H9 (cell line): ENCODE results near the gene MRC2. TPM values are rescaled to one million over a fixed set of nuclear protein-coding genes. Genes with fewer than 3 reads are reported as not detected.

Source experiments
- DNase-seq: peaks from one replicate; pipeline ENCODE4 v3.0.0-alpha.2; 2017
- H2AFZ ChIP-seq: one replicate; pipeline ENCODE4 v1.6.1; 2013; ENCODE audit warnings: mild to moderate bottlenecking, low read length, control low read depth, moderate library complexity
- H2AK5ac ChIP-seq: 2 replicates; pipeline ENCODE4 v1.6.1; 2013; ENCODE audit warnings: low read length, control low read depth, mixed read lengths; ENCODE audit not compliant: insufficient read length
- H2BK120ac ChIP-seq: one replicate; pipeline ENCODE4 v1.6.1; 2013; ENCODE audit warnings: low read depth, mild to moderate bottlenecking, low read length, control low read depth, inconsistent platforms; ENCODE audit not compliant: poor library complexity, severe bottlenecking
- H2BK12ac ChIP-seq: 2 replicates; pipeline ENCODE4 v1.6.1; 2013; ENCODE audit warnings: low read length, control low read depth, mixed read lengths, low read depth; ENCODE audit not compliant: insufficient read length
- H2BK15ac ChIP-seq: 2 replicates; pipeline ENCODE4 v1.6.1; 2013; ENCODE audit warnings: low read depth, low read length, control low read depth
- H2BK20ac ChIP-seq: one replicate; pipeline ENCODE4 v1.6.1; 2013; ENCODE audit warnings: low read depth, mild to moderate bottlenecking, low read length, control low read depth, inconsistent platforms; ENCODE audit not compliant: poor library complexity, severe bottlenecking
- H2BK5ac ChIP-seq: 2 replicates; pipeline ENCODE4 v1.6.1; 2013; ENCODE audit warnings: low read length, control low read depth, mixed read lengths; ENCODE audit not compliant: insufficient read length
- H3K14ac ChIP-seq: 2 replicates; pipeline ENCODE4 v1.6.1; 2013; ENCODE audit warnings: low read length, control low read depth; ENCODE audit not compliant: insufficient read depth
- H3K18ac ChIP-seq: 2 replicates; pipeline ENCODE4 v1.6.1; 2013; ENCODE audit warnings: low read depth, mild to moderate bottlenecking, mixed read lengths, low read length, control low read depth; ENCODE audit not compliant: insufficient read length
- H3K23ac ChIP-seq: 2 replicates; pipeline ENCODE4 v1.6.1; 2013; ENCODE audit warnings: low read length, control low read depth, mixed read lengths, low read depth; ENCODE audit not compliant: insufficient read length
- H3K23me2 ChIP-seq: 2 replicates; pipeline ENCODE4 v1.6.1; 2013; ENCODE audit warnings: low read depth, mild to moderate bottlenecking, mixed read lengths, low read length, control low read depth; ENCODE audit not compliant: insufficient read length, poor library complexity, severe bottlenecking
- H3K27ac ChIP-seq: 2 replicates; pipeline ENCODE4 v1.5.1; 2013; ENCODE audit warnings: low read length, control low read depth, mixed read lengths, low read depth; ENCODE audit not compliant: insufficient read length
- H3K27me3 ChIP-seq: 2 replicates; pipeline ENCODE4 v1.6.1; 2013; ENCODE audit warnings: low read length, control low read depth, inconsistent platforms; ENCODE audit not compliant: insufficient read depth
- H3K4ac ChIP-seq: 2 replicates; pipeline ENCODE4 v1.6.1; 2013; ENCODE audit warnings: low read depth, mild to moderate bottlenecking, control low read depth, inconsistent platforms, low read length, moderate library complexity
- H3K4me1 ChIP-seq: 2 replicates; pipeline ENCODE4 v1.6.1; 2013; ENCODE audit warnings: low read length, control low read depth, inconsistent platforms; ENCODE audit not compliant: insufficient read depth
- H3K4me2 ChIP-seq: 2 replicates; pipeline ENCODE4 v1.6.1; 2013; ENCODE audit warnings: low read length, control low read depth, mixed read lengths; ENCODE audit not compliant: insufficient read length, insufficient read depth
- H3K56ac ChIP-seq: 2 replicates; pipeline ENCODE4 v1.6.1; 2013; ENCODE audit warnings: low read depth, mild to moderate bottlenecking, mixed read lengths, low read length, control low read depth; ENCODE audit not compliant: insufficient read length
- H3K79me1 ChIP-seq: 2 replicates; pipeline ENCODE4 v1.6.1; 2013; ENCODE audit warnings: low read depth, mild to moderate bottlenecking, moderate library complexity, low read length, control low read depth, inconsistent platforms; ENCODE audit not compliant: insufficient read depth, poor library complexity, severe bottlenecking
- H3K79me2 ChIP-seq: 2 replicates; pipeline ENCODE4 v1.6.1; 2013; ENCODE audit warnings: low read length, control low read depth, inconsistent platforms; ENCODE audit not compliant: insufficient read depth
- H3K9ac ChIP-seq: 2 replicates; pipeline ENCODE4 v1.6.1; 2013; ENCODE audit warnings: low read length, control low read depth, mixed read lengths; ENCODE audit not compliant: insufficient read length; ENCODE audit errors: extremely low read depth
- H3K9me3 ChIP-seq: one replicate; pipeline ENCODE4 v1.6.1; 2013; ENCODE audit warnings: low read depth, low read length, inconsistent platforms; ENCODE audit not compliant: control insufficient read depth
- H3T11ph ChIP-seq: one replicate; pipeline ENCODE4 v1.6.1; 2013; ENCODE audit warnings: mild to moderate bottlenecking, low read length, control low read depth, inconsistent platforms
- H4K20me1 ChIP-seq: one replicate; pipeline ENCODE4 v1.6.1; 2013; ENCODE audit not compliant: control insufficient read depth, insufficient read length, insufficient read depth
- H4K5ac ChIP-seq: 2 replicates; pipeline ENCODE4 v1.6.1; 2013; ENCODE audit warnings: low read depth, mild to moderate bottlenecking, mixed read lengths, low read length, control low read depth; ENCODE audit not compliant: insufficient read length
- H4K8ac ChIP-seq: replicated peaks from 2 replicates; pipeline ENCODE4 v1.6.1; 2013; ENCODE audit warnings: low read length, control low read depth, mixed read lengths, low read depth; ENCODE audit not compliant: insufficient read length
- H4K91ac ChIP-seq: 2 replicates; pipeline ENCODE4 v1.6.1; 2013; ENCODE audit warnings: low read depth, mild to moderate bottlenecking, moderate library complexity, mixed read lengths, low read length, control low read depth; ENCODE audit not compliant: insufficient read length
- H3K27ac Mint-ChIP-seq, 3 experiments: 2 replicates in 2 of 3; 3 replicates in 1 of 3; pipeline ENCODE4 v1.8.0; 2020 to 2021; ENCODE audit warnings: mixed read lengths in 3 of 3, mild to moderate bottlenecking in 1 of 3, moderate library complexity in 1 of 3
- H3K27me3 Mint-ChIP-seq: 2 replicates; pipeline ENCODE4 v1.8.0; 2021; ENCODE audit warnings: low read depth, mild to moderate bottlenecking, moderate library complexity, mixed read lengths
- H3K36me3 Mint-ChIP-seq, 3 experiments: 2 replicates in 2 of 3; 3 replicates in 1 of 3; pipeline ENCODE4 v1.8.0; 2020 to 2021; ENCODE audit warnings: low read depth in 3 of 3, mixed read lengths in 3 of 3; ENCODE audit not compliant: insufficient read depth in 1 of 3
- H3K4me1 Mint-ChIP-seq, 2 experiments: 2 replicates each; pipeline ENCODE4 v1.8.0; 2020; ENCODE audit warnings: mixed read lengths in 2 of 2
- H3K4me3 Mint-ChIP-seq, 2 experiments: 2 replicates in 1 of 2; 3 replicates in 1 of 2; pipeline ENCODE4 v1.8.0; 2020 to 2021; ENCODE audit warnings: mild to moderate bottlenecking in 2 of 2, mixed read lengths in 2 of 2, moderate library complexity in 1 of 2
- H3K9me3 Mint-ChIP-seq, 2 experiments: 2 replicates in 1 of 2; 3 replicates in 1 of 2; pipeline ENCODE4 v1.8.0; 2020; ENCODE audit warnings: mild to moderate bottlenecking in 2 of 2, mixed read lengths in 2 of 2, moderate library complexity in 1 of 2
- WGBS: extraction: QIAGEN DNeasy Blood & Tissue Kit; methylation state at CpG from one replicate; pipeline ENCODE4 v1.1.7; 2013; ENCODE audit warnings: missing lambda C conversion rate, low lambda C conversion rate, mixed read lengths; ENCODE audit not compliant: insufficient read length; ENCODE audit errors: extremely low coverage; 5-methylcytosine and 5-hydroxymethylcytosine counted together
- total RNA-seq: library from RNA; stranded (reverse); gene quantifications from 2 replicates; pipeline ENCODE4 v1.2.1, GENCODE V29; 2021
- TF ChIP-seq, protein P1 (sequence below): fragments of 200-600 bp; sonication (generic); conservative IDR thresholded peaks from 3 replicates; pipeline ENCODE4 v1.8.0; 2021; ENCODE audit warnings: antibody characterized with exemption, mild to moderate bottlenecking

MRC2 gene
- total RNA-seq, 1 experiment from 2014 or later: 18.7 TPM

DNA sequence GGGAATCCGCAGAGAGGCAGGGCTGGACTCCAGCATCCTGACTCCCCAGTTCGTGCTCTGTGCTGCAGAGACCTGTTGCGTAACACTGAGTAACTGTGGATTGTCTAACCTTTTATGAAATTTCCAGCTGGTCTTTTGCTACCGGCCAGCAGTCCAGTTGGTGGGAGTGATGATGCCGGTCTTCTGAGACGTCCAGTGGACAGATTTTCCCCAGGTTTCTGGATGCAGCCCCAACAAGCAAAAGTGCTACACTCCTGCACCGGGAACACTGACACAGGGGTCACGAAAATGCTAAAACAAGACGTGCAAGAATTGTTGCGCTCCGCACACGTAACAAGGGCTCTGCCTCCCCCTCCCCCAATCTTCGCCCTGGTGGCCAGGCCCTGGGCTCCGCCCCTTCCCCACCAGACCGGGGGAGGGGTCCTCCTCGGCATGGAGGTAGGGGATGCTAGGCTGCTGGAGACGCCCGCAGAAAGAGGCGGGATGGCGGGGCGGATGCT lies 701 bp upstream of the MRC2 start:
- no peak overlapping the region; a peak in 2 of 7 replicates for H3K27ac Mint-ChIP-seq
- no peak overlapping the region for H3K56ac ChIP-seq
- peak; percentile 92 for DNase-seq
- H3K27me3 Mint-ChIP-seq: peaks cover 22% of the 10 kb centered on the region
- no peak overlapping the region for H2BK15ac ChIP-seq
- H2BK20ac ChIP-seq: no peak overlapping the region
- H2BK12ac ChIP-seq: no peak overlapping the region
- H3K27ac ChIP-seq: no peak overlapping the region
- H3K27me3 ChIP-seq: no peaks in the 10 kb centered on the region
- H2AFZ ChIP-seq: no peak overlapping the region
- no peaks in the 10 kb centered on the region for H3K79me1 ChIP-seq
- H3K36me3 Mint-ChIP-seq: peaks cover 0 to 13% (median 5%) of the 10 kb centered on the region in 3 experiments; a peak in 4 of 7 replicates
- no CpG with 5 or more reads among the region's 21 CpGs for WGBS
- H3K18ac ChIP-seq: peak overlapping the region; percentile 33
- H4K8ac ChIP-seq: no peak overlapping the region
- no peak overlapping the region for H3T11ph ChIP-seq
- H4K5ac ChIP-seq: no peak overlapping the region
- peak overlapping the region; percentile 79; the same call in 1 of the 2 replicates for H3K14ac ChIP-seq
- no peak overlapping the region for H2AK5ac ChIP-seq
- H3K23me2 ChIP-seq: peaks cover 16% of the 10 kb centered on the region
- H3K4me1 ChIP-seq: peaks cover 9% of the 10 kb centered on the region; the same call in 1 of the 2 replicates
- H3K4ac ChIP-seq: no peak overlapping the region
- TF ChIP-seq, protein P1, sequence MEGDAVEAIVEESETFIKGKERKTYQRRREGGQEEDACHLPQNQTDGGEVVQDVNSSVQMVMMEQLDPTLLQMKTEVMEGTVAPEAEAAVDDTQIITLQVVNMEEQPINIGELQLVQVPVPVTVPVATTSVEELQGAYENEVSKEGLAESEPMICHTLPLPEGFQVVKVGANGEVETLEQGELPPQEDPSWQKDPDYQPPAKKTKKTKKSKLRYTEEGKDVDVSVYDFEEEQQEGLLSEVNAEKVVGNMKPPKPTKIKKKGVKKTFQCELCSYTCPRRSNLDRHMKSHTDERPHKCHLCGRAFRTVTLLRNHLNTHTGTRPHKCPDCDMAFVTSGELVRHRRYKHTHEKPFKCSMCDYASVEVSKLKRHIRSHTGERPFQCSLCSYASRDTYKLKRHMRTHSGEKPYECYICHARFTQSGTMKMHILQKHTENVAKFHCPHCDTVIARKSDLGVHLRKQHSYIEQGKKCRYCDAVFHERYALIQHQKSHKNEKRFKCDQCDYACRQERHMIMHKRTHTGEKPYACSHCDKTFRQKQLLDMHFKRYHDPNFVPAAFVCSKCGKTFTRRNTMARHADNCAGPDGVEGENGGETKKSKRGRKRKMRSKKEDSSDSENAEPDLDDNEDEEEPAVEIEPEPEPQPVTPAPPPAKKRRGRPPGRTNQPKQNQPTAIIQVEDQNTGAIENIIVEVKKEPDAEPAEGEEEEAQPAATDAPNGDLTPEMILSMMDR: no peak
- no peaks in the 10 kb centered on the region; a peak in 1 of 5 replicates for H3K9me3 Mint-ChIP-seq
- peaks cover 33 to 37% of the 10 kb centered on the region in 2 experiments for H3K4me1 Mint-ChIP-seq
- H3K4me3 Mint-ChIP-seq: peak overlapping the region; percentile 80 to 92
- peaks cover 4% of the 10 kb centered on the region; the same call in 1 of the 2 replicates for H3K79me2 ChIP-seq
- peak overlapping the region; percentile 52 for H3K4me2 ChIP-seq
- no peaks in the 10 kb centered on the region for H4K20me1 ChIP-seq
- no peak overlapping the region for H2BK5ac ChIP-seq
- no peak overlapping the region for H3K23ac ChIP-seq
- H3K9ac ChIP-seq: no peak overlapping the region
- H2BK120ac ChIP-seq: no peak overlapping the region
- no peak overlapping the region for H4K91ac ChIP-seq
- no peaks in the 10 kb centered on the region for H3K9me3 ChIP-seq
